ENCODE results near the gene ADCY5.

The ADCY5 gene

GRCh38 chr3:123431007-123431657 lies 17.8 kb downstream of the ADCY5 start:
- in situ Hi-C loops (cut with HindIII; ENCODE audit: low sequenced_read_pairs) = no loop called here

GRCh38 chr3:123430266-123430665 lies 18.6 kb downstream of the ADCY5 start:
- in situ Hi-C loops (cut with HindIII; ENCODE audit: low sequenced_read_pairs) = no loop called here

- in situ Hi-C loops (cut with HindIII; ENCODE audit: low sequenced_read_pairs) = no loop called here
Observed at GRCh38 chr3:123429362-123430125, 19.3 kb downstream of the ADCY5 start.

- in situ Hi-C loops (cut with HindIII; ENCODE audit: low sequenced_read_pairs) = no loop called here
Observed at GRCh38 chr3:123424999-123425712, 23.7 kb downstream of the ADCY5 start.

GRCh38 chr3:123424321-123424998 lies 24.4 kb downstream of the ADCY5 start:
- in situ Hi-C loops (cut with HindIII; ENCODE audit: low sequenced_read_pairs) = no loop called here

- in situ Hi-C loops (cut with HindIII; ENCODE audit: low sequenced_read_pairs) = no loop called here
Observed at GRCh38 chr3:123423806-123424205, 25.1 kb downstream of the ADCY5 start.

GRCh38 chr3:123423031-123423430 lies 25.9 kb downstream of the ADCY5 start:
- in situ Hi-C loops (cut with HindIII; ENCODE audit: low sequenced_read_pairs) = no loop called here

- in situ Hi-C loops (cut with HindIII; ENCODE audit: low sequenced_read_pairs) = no loop called here
Observed at GRCh38 chr3:123422457-123422856, 26.4 kb downstream of the ADCY5 start.

- in situ Hi-C loops (cut with HindIII; ENCODE audit: low sequenced_read_pairs) = no loop called here
Observed at GRCh38 chr3:123421353-123422174, 27.3 kb downstream of the ADCY5 start.

GRCh38 chr3:123420416-123420968 lies 28.4 kb downstream of the ADCY5 start:
- in situ Hi-C loops (cut with HindIII; ENCODE audit: low sequenced_read_pairs) = no loop called here

- in situ Hi-C loops (cut with HindIII; ENCODE audit: low sequenced_read_pairs) = no loop called here
Observed at GRCh38 chr3:123419850-123420297, 29.0 kb downstream of the ADCY5 start.

GRCh38 chr3:123419181-123419849 lies 29.6 kb downstream of the ADCY5 start:
- in situ Hi-C loops (cut with HindIII; ENCODE audit: low sequenced_read_pairs) = no loop called here

GRCh38 chr3:123416647-123417046 lies 32.2 kb downstream of the ADCY5 start:
- in situ Hi-C loops (cut with HindIII; ENCODE audit: low sequenced_read_pairs) = no loop called here

- in situ Hi-C loops (cut with HindIII; ENCODE audit: low sequenced_read_pairs) = no loop called here
Observed at GRCh38 chr3:123416173-123416572, 32.7 kb downstream of the ADCY5 start.

GRCh38 chr3:123414973-123415775 lies 33.7 kb downstream of the ADCY5 start:
- in situ Hi-C loops (cut with HindIII; ENCODE audit: low sequenced_read_pairs) = no loop called here

GRCh38 chr3:123412811-123413604 lies 35.9 kb downstream of the ADCY5 start:
- in situ Hi-C loops (cut with HindIII; ENCODE audit: low sequenced_read_pairs) = no loop called here

- in situ Hi-C loops (cut with HindIII; ENCODE audit: low sequenced_read_pairs) = no loop called here
Observed at GRCh38 chr3:123412076-123412475, 36.8 kb downstream of the ADCY5 start.

Measured in endothelial cell of hepatic sinusoid (primary cell).